GM19468 (cell line): ENCODE results near the gene PTPRC.
A peak's percentile ranks its signal among the peaks of the same experiment; 100 is the strongest.
"Not testable (repeated sequence)": the region's sequence is repeated elsewhere in the genome, so short reads cannot be mapped to it uniquely, and the experiment has no call there.

ENCODE experiments used
- ATAC-seq: cut with Tn5 transposase; IDR thresholded peaks from one replicate; pipeline ENCODE4 v1.9.1; 2021; ENCODE audit warnings: mild to moderate bottlenecking, moderate library complexity, moderate number of reproducible peaks; ENCODE audit not compliant: unreplicated experiment; ENCODE audit errors: extremely low read depth

The PTPRC gene, protein sequence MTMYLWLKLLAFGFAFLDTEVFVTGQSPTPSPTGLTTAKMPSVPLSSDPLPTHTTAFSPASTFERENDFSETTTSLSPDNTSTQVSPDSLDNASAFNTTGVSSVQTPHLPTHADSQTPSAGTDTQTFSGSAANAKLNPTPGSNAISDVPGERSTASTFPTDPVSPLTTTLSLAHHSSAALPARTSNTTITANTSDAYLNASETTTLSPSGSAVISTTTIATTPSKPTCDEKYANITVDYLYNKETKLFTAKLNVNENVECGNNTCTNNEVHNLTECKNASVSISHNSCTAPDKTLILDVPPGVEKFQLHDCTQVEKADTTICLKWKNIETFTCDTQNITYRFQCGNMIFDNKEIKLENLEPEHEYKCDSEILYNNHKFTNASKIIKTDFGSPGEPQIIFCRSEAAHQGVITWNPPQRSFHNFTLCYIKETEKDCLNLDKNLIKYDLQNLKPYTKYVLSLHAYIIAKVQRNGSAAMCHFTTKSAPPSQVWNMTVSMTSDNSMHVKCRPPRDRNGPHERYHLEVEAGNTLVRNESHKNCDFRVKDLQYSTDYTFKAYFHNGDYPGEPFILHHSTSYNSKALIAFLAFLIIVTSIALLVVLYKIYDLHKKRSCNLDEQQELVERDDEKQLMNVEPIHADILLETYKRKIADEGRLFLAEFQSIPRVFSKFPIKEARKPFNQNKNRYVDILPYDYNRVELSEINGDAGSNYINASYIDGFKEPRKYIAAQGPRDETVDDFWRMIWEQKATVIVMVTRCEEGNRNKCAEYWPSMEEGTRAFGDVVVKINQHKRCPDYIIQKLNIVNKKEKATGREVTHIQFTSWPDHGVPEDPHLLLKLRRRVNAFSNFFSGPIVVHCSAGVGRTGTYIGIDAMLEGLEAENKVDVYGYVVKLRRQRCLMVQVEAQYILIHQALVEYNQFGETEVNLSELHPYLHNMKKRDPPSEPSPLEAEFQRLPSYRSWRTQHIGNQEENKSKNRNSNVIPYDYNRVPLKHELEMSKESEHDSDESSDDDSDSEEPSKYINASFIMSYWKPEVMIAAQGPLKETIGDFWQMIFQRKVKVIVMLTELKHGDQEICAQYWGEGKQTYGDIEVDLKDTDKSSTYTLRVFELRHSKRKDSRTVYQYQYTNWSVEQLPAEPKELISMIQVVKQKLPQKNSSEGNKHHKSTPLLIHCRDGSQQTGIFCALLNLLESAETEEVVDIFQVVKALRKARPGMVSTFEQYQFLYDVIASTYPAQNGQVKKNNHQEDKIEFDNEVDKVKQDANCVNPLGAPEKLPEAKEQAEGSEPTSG (N-terminal part only)

DNA sequence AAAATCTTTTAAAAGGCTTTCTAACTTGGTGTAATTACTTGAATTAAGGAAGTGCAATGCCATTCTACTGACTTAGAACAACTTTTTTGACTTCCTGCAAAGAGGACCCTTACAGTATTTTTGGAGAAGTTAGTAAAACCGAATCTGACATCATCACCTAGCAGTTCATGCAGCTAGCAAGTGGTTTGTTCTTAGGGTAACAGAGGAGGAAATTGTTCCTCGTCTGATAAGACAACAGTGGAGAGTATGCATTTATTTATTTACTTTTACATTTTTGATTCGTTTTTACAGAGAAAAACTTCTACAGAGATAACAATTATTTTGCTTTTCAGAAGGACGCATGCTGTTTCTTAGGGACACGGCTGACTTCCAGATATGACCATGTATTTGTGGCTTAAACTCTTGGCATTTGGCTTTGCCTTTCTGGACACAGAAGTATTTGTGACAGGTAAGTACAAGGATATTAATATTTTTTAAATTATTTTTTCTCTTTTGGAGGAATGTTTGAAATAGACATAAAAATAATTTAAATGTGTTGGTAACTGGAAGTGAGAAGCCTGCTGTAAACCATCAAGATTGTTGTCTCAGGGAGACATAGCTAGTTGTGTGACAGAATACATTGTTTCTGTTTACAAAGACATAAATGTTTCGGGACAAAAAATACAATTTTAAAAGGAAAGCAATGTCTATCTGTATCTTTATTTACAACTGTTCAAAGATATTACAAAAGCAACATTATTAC is at the start of gene PTPRC:
Gene PTPRC, plus strand, starts transcription at position 147 of the 742 bp plus-strand sequence. Its CDS starts 229 bp downstream, at position 376.
- ATAC-seq: peak; percentile 44

DNA sequence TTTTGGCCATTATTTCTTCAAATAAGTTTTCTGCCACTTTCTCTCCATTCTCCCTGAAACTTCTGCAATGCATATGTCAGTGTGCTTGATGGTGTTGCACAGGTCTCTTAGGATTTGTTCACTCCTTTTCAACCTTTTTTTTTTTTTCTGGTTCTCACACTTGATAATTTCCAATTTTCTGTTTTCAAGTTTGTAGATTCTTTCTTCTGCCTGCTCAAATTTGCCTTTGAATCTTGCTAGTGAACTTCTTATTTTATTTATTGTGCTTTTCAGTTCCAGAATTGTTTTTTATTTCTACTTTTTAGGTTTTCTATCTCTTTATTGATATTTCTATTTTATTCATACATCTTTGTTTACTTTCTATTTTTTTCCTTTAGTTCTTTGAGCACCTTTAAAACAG is 48.4 kb upstream of the PTPRC start:
- no peak for ATAC-seq

DNA sequence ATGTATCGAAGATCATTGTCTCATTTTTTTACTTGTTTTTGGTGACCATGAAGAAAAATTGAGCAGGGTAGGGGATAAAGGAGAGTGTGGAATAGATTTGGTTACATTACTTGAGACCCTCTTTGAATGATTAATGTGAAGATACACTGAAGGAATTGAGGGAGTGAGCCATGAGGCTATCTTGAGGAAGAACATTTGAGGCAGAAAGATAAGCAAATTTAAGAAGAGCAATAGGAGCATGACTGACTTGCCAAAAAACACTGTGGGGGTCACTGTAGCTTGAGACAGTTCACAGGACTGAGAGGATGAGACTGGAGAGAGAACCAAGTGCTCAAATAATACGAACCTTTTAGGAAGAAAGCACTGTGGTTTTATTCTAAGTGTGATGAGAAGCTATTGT is 43.1 kb upstream of the PTPRC start:
- ATAC-seq: no peak

DNA sequence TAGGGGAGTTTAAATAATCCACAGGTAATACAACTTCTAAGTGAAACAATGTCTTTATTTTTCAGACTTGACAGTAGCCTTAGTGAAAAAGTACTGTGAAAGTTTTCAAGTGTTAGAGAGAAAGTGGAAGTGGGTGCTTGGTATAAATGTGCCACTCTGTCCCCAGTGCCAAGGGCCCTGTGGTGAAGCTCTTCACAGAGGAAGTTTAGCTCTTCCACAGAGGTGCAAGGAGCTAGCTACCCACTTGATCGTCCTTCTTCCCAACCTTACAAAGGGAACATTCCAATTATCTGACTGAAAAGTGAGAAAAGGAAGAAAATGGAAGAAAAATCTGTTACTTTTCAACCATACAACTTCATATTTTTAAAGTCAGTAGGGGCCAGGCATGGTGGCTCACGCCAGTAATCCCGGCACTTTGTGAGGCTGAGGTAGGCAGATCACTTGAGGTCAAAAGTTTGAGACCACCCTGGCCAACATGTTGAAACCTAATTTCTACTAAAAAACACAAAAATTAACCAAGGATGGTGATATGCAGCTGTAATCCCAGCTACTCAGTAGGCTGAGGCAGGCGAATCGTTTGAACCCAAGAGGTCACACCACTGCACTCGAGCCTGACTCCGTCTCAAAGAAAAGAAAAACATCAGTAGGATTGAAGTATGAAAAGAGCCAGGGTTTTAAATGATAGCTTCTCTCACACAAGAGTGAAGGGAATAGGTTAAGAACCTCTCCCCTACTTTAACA is 41.0 kb upstream of the PTPRC start:
- peak; percentile 28 for ATAC-seq

DNA sequence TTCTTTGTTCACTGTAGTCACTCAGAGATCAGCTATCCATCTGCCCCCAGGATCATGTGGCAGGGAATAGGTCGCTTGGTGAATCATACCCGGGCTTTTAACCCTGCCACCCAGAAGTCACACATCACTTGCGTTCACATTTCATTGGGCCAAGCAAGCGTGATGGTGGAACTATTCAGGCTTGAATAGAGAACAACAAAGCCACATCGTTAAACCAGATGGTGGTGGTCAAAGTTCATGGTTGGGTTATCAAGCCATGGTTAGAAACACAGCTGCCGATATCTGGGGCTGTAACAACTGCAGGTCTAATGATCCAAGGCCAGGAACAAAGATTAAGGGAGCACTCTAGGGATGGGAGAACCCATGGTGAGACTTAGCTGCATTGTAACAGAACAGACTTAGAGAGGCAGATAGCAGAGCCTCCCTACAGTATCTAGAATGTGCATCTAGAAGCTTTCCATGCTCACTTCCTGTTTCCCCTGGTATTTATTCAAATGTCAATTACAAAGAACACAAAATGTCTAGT is 40.0 kb upstream of the PTPRC start:
- peak; percentile 56 for ATAC-seq

DNA sequence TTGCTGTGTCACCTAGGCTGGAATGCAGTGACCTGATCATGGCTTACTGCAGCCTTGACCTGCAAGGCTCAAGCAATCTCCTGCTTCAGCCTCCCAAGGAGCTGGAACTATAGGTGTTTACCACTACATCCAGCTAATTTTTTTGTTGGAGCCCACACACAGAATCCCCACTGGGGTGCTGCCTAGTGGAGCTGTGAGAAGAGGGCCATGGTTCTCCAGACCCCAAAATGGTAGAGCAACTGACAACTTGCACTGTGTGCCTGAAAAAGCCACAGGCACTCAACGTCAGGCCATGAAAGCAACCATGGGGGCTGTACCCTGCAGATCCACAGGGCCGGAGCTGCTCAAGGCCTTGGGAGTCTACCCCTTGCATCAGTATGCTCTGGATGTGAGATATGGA is 39.1 kb upstream of the PTPRC start:
- ATAC-seq: no peak

DNA sequence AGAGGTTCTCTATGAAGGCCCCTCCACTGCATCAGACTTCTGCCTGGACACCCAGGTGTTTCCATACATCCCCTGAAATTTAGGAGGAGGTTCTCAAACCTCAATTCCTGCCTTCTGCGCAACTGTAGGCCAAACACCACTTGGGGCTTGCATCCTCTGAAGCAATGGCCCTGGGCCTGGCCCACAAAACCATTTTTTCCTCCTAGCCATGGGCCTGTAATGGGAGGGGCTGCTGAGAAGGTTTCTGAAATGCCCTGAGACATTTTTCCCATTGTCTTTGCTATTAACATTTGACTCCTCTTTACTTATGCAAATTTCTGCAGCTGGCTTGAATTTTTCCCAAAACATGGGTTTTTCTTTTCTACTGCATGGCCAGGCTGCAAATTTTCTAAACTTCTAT is 37.9 kb upstream of the PTPRC start:
- ATAC-seq: no peak

DNA sequence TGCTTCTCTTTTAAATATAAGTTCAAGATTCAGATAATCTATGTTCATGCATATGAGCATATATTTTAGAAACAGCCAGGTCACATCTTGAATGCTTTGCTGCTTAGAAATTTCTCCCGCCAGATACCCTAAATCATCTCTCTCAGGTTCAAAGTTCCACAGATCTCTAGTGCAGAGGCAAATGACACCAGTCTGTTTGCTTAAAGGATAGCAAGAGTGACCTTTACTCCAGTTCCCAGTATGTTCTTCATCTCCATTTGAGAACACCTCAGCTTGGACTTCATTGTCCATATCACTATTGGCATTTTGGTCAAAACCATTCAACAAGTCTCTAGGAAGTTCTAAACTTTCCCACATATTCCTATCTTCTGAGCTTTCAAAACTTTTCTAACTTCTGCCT is 37.5 kb upstream of the PTPRC start:
- not testable (repeated sequence) for ATAC-seq

DNA sequence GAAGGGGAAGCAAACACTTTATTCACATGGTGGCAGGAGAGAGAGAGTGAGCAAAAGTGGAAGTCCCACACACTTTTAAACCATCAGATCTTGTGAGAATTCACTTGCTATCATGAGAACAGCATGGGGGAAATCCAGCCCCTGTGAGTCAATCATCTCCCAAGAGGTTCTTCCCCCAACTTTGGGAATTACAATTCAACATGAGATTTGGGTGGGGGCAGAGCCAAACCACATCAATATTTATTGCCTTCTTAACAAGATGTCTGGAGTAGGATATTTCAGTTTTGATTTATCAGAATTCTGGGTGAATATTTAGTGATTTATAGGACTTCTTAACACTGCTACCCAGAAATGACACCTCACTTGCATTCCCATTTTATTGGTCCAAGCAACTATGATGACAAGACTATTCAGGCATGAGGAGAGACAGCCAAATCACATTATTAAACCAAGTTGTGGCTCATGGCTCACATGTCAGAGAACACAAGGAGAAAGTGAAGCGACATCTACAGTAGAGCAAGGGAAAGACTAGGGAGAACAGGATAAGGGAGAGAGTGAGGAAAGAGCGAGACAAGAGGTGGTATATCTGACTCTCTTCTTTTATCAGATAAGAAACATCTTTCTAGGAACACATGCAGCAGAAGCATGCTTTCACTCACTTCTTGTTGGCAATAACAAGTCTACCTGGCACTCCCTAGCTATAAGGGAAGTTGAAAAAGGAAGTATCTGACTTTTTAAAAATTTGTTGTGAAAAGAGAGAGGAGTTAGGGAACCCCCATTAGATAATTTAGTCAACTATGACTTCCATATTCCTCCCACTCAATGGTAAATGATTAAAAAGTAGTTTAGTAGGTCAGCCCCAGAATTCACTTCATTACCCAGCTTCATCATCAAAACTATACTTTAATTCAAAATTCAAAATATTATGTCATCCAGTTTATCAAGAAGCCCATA is 36.6 kb upstream of the PTPRC start:
- ATAC-seq: no peak

DNA sequence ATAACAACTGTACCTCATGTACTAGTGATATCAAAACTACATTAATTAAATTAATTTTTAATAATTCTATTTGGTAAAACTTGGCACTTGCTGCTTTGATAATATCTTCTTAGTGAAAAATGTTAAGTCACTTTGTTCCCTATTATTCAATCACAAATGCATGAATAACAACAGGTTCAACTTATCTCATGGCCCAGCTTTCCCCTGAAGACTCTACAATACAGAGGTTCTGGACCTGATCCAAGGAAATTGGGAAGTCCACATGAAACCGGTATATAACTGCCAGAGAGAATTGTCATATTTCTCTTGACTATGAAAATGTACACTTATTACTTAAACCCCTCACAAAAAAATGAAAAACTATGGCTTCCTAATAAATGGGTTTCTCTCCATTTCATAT is 33.9 kb upstream of the PTPRC start:
- no peak for ATAC-seq

DNA sequence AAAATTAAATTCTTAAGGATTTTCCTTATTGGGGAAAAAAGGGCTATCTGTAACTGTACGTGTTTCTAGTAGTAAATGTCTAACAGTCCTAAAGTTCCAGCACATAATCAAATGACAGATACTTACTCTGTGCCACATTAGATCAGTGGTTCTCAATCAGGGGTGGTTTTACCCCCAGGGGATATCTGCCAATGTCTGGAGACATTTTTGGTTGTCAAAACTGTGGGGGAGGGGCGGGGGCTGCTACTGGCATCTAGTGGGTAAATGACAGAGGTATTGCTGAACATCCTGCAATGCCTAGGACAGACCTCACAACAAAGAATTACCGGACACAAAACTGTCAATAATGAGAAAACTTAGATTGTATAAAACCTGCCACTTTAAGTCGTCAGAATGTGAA is 33.4 kb upstream of the PTPRC start:
- ATAC-seq: no peak

DNA sequence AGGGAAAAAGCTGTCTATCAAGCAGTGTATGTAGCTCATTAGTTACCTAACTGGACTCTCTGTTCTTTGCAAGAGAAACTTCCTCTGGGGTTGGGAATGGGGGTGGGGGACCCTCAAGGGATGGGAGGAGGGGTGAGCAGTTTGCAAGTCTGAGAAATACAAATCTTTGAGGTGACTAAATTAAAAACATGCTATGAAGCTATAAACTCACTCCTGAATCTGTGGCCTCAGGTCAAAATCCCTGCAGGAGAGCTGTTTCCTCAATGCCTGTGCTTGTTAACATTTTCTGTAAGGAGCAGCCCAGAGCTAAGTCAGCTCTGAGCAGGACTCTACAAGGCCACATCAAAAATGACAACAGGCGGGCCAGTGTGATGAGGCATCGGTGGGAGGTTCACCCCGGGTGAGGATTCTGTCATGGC is 32.8 kb upstream of the PTPRC start:
- ATAC-seq: no peak

DNA sequence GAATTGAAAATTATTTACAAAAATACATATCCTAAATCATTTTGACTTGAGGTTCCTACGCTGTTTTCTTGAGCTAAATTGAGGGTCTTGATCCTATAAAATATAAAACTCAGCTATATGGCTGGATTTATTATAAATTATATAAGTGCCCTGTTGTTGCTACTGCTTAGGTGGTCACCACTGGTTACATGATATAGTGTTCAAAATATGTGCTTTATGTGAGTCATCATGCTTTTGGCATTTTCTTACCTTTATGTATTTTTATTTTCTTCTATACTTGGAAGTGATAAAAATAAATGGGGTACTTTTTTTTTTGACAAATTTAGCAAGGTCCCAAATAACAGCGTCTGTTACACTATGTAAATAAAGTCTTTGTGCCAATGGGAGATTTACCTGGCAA is 31.1 kb upstream of the PTPRC start:
- no peak for ATAC-seq

DNA sequence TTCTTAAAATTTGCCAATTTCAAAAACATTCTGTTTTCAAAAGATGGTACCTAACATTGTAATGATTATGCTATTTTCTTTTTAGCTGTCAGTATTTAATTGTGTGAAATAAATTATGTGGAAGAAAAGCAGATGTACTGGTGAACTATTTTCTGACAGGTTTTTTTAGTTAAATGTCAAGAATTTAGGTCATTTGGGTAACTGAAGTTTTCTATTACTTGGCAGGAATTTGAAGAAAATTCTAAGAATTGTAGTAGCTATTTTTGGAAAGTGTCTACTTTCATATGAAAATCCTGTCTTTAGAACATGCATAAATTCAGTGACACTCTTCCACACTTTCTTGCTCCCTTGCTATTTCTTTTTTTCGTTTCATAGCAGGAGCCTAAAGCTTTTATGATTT is 28.5 kb upstream of the PTPRC start:
- ATAC-seq: no peak

DNA sequence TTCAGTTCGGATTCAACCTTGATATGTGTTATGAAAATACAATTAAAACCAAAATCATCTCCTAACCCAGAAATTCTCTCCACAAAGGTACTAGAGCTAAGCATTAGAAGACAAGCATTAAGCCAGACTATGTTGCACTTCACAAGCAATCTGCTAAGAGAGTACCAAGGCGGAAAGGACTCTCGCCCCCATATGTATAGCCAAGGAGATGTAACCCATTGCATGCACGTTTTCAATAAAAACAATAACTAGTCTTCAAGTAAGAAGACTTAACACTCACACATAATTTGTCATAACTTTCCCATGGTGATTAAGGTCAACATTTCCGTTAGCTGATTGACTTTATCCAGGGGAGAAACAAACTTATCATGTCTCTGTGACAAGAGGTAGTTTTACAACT is 27.6 kb upstream of the PTPRC start:
- ATAC-seq: no peak

DNA sequence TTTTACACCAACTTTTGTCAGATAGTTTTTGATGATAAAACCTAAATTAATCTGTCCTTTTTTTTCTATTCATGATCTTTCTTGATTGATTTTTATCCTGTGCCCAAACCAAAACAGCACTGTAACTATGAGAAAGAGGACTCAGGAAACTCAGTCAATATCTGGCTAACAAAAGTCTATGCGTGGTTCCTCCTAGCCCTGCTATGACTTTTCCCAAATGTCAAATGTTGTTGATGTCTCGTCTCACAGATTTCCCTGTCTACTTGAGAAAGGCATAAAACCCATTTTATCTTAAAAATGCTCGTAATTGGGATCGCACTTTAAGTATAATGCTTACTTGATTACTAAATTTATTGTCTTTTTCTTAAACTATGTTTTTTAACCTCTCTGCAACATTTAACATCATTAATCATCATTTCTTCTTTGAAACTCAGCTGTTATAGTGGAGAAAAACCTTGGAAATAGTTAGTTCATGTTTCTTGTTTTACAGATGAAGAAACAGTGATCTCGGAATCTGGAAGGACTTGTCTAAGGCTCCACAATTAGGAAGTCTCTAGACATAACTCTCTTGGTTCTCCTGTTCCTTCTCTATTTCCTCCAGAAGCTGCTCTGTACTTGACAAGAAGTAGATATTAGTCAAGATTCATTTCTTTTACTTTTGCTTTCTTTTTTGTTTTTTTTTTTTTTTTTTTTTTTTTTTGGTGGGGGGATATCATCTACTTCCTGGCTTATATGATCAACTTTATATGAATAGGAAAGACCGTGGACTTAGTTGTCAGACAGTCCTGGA is 26.2 kb upstream of the PTPRC start:
- no peak for ATAC-seq

DNA sequence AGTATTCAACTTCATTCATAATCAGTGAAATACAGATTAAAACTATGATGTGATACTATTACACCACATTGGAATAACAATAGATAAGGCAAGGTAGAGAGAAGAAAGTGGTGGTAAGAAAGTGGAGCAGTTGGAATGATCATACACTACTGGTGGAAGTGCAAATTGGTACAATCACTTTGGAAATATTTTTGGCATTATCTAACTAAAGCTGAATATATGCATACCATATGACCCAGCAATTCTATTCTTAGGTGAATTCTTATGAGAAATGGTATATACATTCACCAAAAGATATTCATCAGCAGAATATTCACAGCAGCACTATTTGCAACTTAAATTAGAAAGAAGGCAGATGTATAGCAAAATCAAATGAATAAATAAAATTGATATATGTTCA is 21.4 kb upstream of the PTPRC start:
- no peak for ATAC-seq
